Immature natural killer cell (primary cell): ENCODE results near the gene TTLL8. TPM values are rescaled to one million over a fixed set of nuclear protein-coding genes. Genes with fewer than 3 reads are reported as not detected.

Source experiments
- DNase-seq, 3 donors: peaks; one replicate each; pipeline ENCODE4 v3.0.0; 2022; ENCODE audit warnings: mixed read lengths in 1 of 3
- H3K27ac Mint-ChIP-seq, 6 donors: one replicate each; pipeline ENCODE4 v1.8.0; 2020; ENCODE audit warnings: mixed read lengths in 6 of 6, mild to moderate bottlenecking in 5 of 6, inconsistent platforms in 4 of 6, moderate library complexity in 3 of 6
- H3K27me3 Mint-ChIP-seq, 3 donors: one replicate each; pipeline ENCODE4 v1.8.0; 2020 to 2021; ENCODE audit warnings: low read depth in 3 of 3, mild to moderate bottlenecking in 3 of 3, mixed read lengths in 3 of 3, moderate library complexity in 3 of 3, inconsistent platforms in 1 of 3
- H3K36me3 Mint-ChIP-seq, 3 donors: one replicate each; pipeline ENCODE4 v1.8.0; 2020; ENCODE audit warnings: mixed read lengths in 3 of 3, inconsistent platforms in 2 of 3, mild to moderate bottlenecking in 2 of 3
- H3K4me1 Mint-ChIP-seq, 2 donors: one replicate each; pipeline ENCODE4 v1.8.0; 2020; ENCODE audit warnings: inconsistent platforms in 2 of 2, mild to moderate bottlenecking in 2 of 2, mixed read lengths in 2 of 2, moderate library complexity in 1 of 2
- H3K4me3 Mint-ChIP-seq, 5 donors: one replicate each; pipeline ENCODE4 v1.8.0; 2020; ENCODE audit warnings: mild to moderate bottlenecking in 5 of 5, mixed read lengths in 5 of 5, inconsistent platforms in 3 of 5, moderate library complexity in 3 of 5
- H3K9me3 Mint-ChIP-seq, 6 donors: one replicate each; pipeline ENCODE4 v1.8.0; 2020; ENCODE audit warnings: mild to moderate bottlenecking in 6 of 6, mixed read lengths in 6 of 6, inconsistent platforms in 4 of 6, moderate library complexity in 3 of 6
- polyA plus RNA-seq, 3 donors: library from polyadenylated mRNA; unstranded; fragments of 300-500 nt; fragmentation: Illumina TruSeq; gene quantifications; one replicate each; pipeline ENCODE4 v1.2.3, GENCODE V29; 2021

Gene TTLL8
- polyA plus RNA-seq, 3 donors from 2014 or later = not detected

DNA sequence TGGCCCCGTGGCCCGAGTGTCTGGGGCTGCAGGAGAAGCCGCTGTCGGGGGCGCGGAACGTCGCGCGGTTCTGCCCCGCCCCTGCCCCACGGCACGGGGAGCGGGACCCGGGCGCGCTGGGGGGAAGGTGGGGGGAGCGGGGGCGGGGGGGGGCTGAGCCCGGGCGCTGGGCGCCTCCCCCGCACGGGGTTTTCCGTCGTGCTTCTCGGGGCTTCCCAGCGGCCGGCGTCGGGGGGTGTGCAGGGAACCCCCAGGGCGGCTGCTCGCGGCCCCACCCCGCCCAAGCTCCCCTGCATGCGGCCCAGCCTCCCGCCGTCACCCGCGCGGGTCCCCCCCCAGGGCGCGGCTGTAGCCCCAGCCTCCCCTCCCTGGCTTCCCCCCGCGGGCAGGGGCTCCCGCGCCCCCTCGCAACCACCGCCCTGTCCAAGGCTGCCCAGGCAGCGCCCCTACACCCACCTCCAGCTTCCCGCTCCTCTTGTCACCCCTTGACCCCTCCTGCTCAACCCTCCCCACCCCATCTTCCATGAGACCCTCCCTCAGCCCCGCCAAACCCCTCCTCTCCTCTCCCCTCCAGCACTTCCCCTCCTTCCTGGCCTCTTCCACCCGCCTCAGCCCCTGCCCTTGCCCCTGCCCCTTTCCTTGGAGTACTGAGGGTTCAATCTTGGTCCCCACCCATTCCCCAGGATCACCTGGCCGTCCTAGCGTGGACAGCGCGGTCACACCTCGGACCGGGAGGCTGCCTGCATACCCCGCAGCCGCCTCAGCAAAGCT is 47.2 kb downstream of the TTLL8 start:
- no peaks in the 10 kb centered on the region for H3K36me3 Mint-ChIP-seq
- peak; percentile 32 to 51 (median 34) for DNase-seq
- peaks cover 0 to 4% of the 10 kb centered on the region in 2 donors for H3K4me1 Mint-ChIP-seq
- H3K4me3 Mint-ChIP-seq = peak overlapping the region in 1 of 5 donors; percentile 60
- H3K27ac Mint-ChIP-seq = peak overlapping the region in 1 of 6 donors; percentile 16
- H3K9me3 Mint-ChIP-seq = peaks cover 0 to 1% (median 0%) of the 10 kb centered on the region in 6 donors
- peaks cover 6 to 12% (median 7%) of the 10 kb centered on the region in 3 donors for H3K27me3 Mint-ChIP-seq

DNA sequence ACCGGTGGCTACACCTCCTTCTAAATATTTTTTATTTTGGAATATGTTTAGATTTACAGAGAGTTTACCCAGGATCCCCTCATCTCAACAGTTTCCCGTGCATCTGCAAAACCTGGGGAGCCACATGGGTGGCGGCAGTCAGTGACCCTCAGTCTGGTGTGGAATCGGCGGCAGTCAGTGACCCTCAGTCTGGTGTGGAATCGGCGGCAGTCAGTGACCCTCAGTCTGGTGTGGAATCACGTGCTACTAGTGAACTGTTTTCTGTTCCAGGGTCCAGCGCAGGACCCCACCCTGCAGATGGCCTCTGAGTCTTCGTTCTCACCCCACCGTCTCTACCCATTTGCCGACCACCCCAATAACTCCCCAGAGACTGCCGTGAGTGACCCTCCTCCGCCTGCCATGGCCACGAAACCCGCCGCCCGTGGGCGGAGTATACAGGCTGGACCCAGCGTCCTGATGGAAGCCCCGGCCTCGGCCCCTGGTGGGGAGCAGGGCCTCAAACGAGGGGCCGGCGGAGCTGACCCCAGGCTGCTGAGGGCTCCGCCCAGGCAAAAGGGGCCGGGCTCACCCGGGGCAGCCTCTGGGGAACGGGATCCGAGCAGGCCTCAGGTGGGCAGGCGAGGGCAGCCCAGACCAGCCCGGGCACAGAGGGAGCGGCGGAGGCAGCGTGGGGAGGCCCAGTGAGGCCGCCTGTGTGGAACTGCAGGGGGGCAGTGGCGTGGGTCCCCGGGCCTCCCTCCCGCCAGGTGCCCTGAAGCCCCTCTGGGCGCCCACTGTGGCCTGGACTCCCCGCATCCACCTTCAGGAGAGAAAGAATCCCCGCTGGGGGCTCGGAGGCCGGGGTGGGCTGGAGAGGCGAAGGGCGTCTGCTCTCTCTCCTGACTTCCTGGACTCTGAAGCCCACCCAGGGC is 48.1 kb downstream of the TTLL8 start:
- Mint-ChIP-seq H3K9me3 (peaks cover 0 to 1% (median 0%) of the 10 kb centered on the region in 6 donors), H3K27me3 (peaks cover 6 to 12% (median 7%) of the 10 kb centered on the region in 3 donors), H3K36me3 (no peaks in the 10 kb centered on the region), H3K27ac (no peak overlapping the region), H3K4me3 (peak overlapping the region in 2 of 5 donors; percentile 2 to 30), H3K4me1 (peaks cover 0 to 4% of the 10 kb centered on the region in 2 donors)
- no peak for DNase-seq

DNA sequence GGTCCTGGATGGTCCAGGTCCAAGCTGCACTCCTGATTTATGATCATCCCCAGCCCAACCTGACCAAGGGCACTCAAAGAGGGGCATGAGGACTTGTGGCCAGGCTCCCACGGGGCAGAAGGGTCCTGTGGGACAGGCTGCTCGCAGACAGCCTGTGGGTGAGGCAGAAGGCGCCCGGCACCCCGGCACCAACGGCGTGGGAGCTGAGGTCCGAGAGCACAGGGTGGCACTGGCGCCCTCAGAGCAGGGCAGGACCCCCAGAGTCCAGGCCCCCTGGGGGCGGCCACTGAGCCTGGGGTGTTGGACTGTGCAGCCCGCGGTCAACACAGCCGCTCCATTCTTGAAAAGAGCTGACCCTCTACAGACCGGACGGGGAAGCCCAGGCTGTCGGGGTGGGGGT is 48.8 kb downstream of the TTLL8 start:
- Mint-ChIP-seq H3K27ac (no peak overlapping the region), H3K36me3 (no peaks in the 10 kb centered on the region), H3K4me1 (peaks cover 0 to 4% of the 10 kb centered on the region in 2 donors), H3K9me3 (peaks cover 0 to 1% (median 0%) of the 10 kb centered on the region in 6 donors), H3K4me3 (peak overlapping the region in 1 of 5 donors; percentile 29), H3K27me3 (peaks cover 6 to 12% (median 7%) of the 10 kb centered on the region in 3 donors)
- no peak for DNase-seq

DNA sequence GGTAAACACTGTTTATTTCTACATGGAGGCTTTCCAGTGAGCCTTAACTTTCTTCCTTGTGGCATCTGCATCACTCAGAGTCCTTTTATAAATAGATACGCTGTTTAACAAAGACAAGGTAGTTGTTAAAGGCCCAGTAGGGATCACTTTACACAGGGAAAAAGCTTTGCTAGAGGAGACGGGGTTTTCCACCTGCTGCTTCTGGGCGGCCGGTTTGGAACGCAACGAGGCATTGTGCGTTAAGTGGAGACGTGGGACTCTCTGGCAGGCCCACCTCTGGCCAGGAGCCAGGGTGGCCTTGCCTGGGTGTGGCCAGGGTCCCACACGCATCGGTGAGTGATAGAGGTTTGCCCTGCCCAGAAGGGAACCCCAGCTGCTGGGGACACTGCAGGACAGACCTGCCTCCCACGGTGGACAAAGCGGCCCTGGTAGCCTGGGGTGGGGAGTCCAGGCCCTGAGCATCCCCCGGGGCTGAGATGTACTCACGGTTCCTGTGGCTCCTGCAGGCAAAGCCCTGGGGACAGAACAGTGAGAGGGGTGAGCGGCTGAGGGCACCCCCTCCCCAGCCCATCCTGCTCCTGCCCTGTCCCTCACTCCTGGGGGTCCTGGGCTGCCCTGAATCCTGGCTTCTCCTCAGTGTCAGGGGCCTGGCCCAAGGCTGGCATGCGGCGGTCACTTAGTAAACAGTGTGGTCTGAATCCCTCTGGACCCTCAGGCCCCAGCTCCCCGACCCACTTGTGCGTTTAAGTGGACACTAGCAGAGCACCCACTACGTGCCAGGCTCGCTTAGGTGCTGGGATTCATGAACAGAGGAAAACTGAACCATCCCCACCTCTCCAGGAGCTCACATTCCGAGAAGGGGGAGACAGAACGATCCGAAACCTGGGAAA is 49.7 kb downstream of the TTLL8 start:
- no peaks in the 10 kb centered on the region for H3K36me3 Mint-ChIP-seq
- H3K4me3 Mint-ChIP-seq = no peak overlapping the region
- H3K4me1 Mint-ChIP-seq = peaks cover 0 to 4% of the 10 kb centered on the region in 2 donors
- no peak for DNase-seq
- no peak overlapping the region for H3K27ac Mint-ChIP-seq
- peaks cover 0 to 1% (median 0%) of the 10 kb centered on the region in 6 donors for H3K9me3 Mint-ChIP-seq
- H3K27me3 Mint-ChIP-seq = peaks cover 4 to 9% (median 9%) of the 10 kb centered on the region in 3 donors

DNA sequence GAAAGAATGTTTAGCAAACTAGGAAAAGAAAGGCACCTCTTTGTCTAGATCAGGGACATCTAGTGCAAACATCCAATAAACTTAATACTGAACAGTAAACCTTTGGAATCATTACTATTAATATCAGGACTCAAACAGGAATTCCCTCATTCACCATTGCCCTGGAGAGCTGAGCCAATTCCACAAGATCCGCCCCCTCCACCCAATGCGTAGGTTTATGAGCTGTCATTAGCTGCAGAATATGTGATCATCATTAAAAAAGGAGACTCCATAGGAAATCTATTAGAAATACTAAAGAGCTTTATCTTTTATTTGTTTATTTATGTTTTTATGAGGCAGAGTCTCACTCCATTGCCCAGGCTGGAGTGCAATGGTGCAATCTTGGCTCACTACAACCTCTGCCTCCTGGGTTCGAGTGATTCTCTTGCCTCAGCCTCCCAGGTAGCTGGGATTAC is 51.0 kb downstream of the TTLL8 start:
- DNase-seq = no peak
- H3K9me3 Mint-ChIP-seq = peaks cover 0 to 1% (median 0%) of the 10 kb centered on the region in 6 donors
- no peak overlapping the region for H3K27ac Mint-ChIP-seq
- H3K4me3 Mint-ChIP-seq = no peak overlapping the region
- H3K27me3 Mint-ChIP-seq = peaks cover 2 to 11% (median 9%) of the 10 kb centered on the region in 3 donors
- H3K4me1 Mint-ChIP-seq = peaks cover 0 to 4% of the 10 kb centered on the region in 2 donors
- H3K36me3 Mint-ChIP-seq = no peaks in the 10 kb centered on the region

DNA sequence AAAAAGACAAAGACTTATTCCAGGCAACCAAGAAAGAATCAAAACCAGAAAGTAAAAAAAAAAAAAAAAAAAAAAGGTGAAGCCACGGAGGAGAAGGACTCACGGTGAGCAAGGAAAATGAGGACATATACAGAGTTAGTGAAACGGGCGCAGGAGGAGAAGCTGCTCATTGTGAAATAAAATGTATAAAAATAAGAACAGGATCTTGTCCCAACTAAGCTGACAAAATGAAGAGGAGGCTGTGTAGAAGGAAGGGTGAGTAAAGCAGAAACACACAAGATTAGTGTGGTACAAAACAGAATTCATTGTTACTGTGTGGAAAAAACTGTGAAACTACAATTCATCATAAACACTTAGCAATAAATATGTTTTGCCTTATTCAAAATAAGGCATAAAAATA is 53.2 kb downstream of the TTLL8 start:
- Mint-ChIP-seq H3K4me1 (no peaks in the 10 kb centered on the region), H3K27me3 (peaks cover 3 to 11% (median 7%) of the 10 kb centered on the region in 3 donors), H3K36me3 (no peaks in the 10 kb centered on the region), H3K27ac (no peak overlapping the region), H3K9me3 (no peaks in the 10 kb centered on the region), H3K4me3 (no peak overlapping the region)
- DNase-seq = no peak

DNA sequence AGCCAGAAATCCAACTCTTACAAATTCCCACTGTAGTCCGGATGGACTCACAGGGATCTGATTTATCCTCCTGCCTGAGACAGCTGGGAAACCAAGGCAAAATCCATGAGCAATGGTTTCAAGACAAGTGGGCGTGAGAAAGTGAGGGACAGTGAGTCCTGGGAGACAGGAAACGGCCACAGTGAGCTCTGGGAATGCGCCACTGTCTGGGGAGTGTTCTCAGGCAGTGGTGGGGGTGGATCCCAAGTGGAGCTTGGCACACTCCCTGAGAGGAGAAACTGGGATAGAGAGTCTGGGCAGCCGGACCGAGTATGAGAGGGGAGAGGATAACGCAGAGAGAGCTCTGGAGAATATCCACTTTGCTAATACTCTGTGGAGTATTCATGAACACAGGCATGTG is 55.3 kb downstream of the TTLL8 start:
- Mint-ChIP-seq H3K27ac (no peak overlapping the region), H3K4me1 (peaks cover 6 to 9% of the 10 kb centered on the region in 2 donors), H3K4me3 (no peak overlapping the region), H3K27me3 (peaks cover 3 to 9% (median 3%) of the 10 kb centered on the region in 3 donors), H3K36me3 (no peaks in the 10 kb centered on the region), H3K9me3 (no peaks in the 10 kb centered on the region)
- no peak for DNase-seq

DNA sequence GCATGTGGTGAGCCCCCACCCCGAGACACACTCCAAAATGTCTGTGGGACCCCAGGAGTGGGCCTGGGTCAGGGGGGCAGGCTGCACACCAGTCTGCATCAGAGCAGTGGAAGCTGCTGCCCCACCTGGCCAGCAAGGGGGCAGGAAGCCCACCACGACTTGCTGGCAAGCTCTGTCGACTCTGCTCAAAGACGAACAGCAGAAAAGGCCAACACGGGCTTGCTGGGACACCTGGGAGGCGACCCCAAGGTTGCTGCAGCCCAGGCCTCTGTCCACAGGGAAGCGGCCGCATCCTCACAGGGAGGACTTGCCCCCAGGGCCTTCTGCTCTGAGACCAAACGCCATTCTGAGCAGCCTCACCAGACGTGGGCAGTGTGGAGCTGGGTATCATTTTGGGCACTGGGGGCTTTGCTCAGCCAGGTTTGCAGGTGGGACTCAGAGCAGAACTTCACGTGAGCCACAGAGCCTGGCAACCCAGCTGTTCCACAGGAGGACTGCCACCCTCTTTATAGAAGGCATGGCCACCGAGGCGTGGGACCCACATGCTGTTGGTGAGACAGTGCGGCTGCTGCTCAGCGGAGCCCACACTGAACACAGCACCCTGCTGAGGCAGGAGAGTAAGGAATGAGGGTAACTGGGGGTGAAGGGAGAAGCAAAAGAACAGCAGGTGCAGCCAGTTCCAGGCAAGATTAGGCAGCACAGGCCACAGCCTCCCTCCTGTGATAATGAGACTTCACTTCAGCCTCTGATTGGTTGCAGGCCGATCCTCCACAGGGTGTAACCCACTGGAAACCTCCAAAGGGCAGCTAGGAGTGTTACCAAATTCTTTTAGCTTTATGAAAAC is 56.5 kb downstream of the TTLL8 start:
- Mint-ChIP-seq H3K4me1 (peaks cover 6 to 9% of the 10 kb centered on the region in 2 donors), H3K36me3 (no peaks in the 10 kb centered on the region), H3K9me3 (no peaks in the 10 kb centered on the region), H3K27ac (no peak overlapping the region), H3K27me3 (peaks cover 3 to 6% (median 3%) of the 10 kb centered on the region in 3 donors), H3K4me3 (no peak overlapping the region)
- DNase-seq = no peak

DNA sequence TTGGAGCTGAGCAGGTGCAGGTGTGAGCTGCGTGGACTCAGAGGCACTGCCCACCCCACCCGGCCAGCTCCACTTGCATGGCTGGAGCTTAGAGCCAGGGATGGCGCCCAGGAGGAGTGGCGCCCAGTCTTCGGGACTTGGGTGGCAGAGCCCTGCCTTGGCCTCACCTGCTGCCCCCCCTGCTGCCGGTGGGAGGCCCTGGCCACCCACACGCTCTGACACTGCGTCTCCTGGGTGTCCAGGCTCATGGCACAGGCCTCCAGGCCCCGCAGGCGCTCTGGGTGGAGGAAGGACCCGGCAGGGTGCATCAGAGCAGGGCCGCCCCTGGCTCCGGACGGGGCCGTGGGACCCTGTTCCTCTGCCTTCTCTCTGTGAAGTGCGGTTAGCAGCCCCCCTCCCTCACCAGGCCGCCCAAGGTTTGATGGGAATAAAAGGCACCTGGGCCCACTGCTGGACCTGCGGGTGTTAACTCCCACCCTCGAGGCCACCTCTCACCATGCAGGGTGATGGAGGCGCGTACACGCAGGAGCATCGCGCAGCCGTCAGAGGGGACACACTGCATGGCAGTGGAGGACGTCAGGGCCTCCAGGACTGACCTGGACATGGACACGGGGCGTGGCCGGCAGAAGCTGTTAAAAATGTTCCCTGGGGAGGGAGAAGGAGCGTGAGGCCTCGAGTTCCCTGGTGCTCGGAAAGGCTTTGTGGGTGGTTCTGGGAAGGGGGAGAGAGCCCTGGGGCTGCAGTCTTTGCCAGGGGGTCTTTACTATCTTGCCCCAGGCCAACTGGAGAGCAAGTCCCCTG is 57.3 kb downstream of the TTLL8 start:
- DNase-seq = no peak
- Mint-ChIP-seq H3K9me3 (no peaks in the 10 kb centered on the region), H3K36me3 (no peaks in the 10 kb centered on the region), H3K27me3 (peaks cover 3 to 6% (median 3%) of the 10 kb centered on the region in 3 donors), H3K4me1 (peaks cover 6 to 9% of the 10 kb centered on the region in 2 donors), H3K4me3 (no peak overlapping the region), H3K27ac (no peak overlapping the region)

DNA sequence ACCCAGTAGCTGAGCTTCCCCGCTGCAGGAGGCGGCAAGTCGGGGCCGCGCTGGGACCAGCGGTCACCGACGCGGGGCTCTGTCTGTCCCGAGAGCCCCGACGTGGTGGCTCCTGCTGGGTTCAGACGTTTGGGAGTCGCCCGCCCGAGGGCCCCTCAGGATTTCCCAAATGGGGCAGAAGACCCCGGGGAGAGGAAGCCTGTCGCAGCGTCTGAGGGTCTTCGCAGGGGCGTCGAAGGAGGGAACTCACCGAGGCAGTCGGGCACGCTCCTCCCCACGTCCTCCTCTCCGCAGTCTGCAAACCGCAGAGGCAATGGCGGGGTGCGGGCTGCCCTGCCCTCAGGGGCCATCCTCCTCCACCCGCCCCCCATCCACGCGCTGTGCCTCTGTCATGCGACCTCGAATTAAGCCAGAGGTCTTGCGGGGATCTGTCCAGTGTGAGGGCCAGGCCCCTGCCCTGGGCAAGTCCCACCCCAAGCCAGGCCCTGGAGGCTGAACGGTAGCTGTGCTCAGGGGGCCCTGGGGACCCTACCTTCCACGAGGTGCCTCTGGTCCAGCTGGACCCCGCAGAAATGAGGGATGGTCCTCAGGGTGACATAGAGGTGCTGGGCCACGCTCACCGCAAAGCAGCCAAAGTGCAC is 58.0 kb downstream of the TTLL8 start:
- Mint-ChIP-seq H3K36me3 (no peaks in the 10 kb centered on the region), H3K27ac (no peak overlapping the region), H3K9me3 (no peaks in the 10 kb centered on the region), H3K4me3 (no peak overlapping the region), H3K4me1 (peaks cover 6 to 9% of the 10 kb centered on the region in 2 donors), H3K27me3 (peaks cover 3 to 6% (median 3%) of the 10 kb centered on the region in 3 donors)
- DNase-seq = no peak

DNA sequence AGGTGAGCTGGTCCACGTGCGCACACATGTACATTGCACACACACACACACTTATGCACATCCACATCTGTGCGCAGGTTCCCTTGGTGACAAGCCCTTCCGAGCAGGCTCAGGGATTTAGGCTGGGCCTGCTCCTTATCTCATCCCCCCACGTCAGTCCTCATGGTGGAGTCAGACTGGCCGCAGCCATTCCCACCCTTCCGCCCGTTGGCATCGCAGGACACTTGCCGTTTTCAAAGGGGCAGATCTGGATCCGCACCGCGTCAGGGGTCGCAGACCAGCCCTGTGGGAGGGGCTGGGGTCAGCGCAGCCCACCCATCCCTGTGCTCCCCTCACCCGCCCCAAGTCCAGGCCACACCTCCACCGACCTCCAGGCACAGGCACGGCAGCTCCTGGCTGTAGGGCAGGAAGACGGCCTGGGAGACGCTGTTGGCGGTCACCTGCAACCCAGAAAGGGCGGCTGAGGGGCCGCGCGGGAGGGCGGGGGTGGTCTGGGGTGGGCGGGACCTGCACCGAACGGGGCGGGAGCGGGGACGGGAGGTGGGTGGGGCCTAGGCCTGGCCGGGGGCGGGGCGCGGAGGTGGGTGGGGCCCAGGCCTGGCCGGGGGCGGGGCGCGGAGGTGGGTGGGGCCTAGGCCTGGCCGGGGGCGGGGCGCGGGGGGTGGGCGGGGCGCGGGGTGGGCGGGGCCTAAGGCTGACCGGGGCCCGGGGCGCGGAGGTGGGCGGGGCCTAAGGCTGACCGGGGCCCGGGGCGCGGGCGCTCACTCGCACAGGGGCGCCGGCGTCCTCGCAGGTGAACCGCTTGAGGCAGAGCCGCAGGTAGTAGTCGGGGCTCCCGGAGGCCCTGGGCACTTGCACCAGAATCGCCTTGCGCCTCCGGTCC is 58.8 kb downstream of the TTLL8 start:
- peaks cover 6 to 9% of the 10 kb centered on the region in 2 donors for H3K4me1 Mint-ChIP-seq
- DNase-seq = no peak

More for the DNA sequence above, 58.8 kb downstream of the TTLL8 start:
- Mint-ChIP-seq H3K9me3 (no peaks in the 10 kb centered on the region), H3K27ac (no peak overlapping the region), H3K4me3 (peak overlapping the region in 1 of 5 donors; percentile 29), H3K36me3 (no peaks in the 10 kb centered on the region), H3K27me3 (peaks cover 3 to 6% (median 3%) of the 10 kb centered on the region in 3 donors)
